NCI-H524 (cell line): ENCODE measurements around the gene PSMC3IP.
"Not testable (repeated sequence)": the region's sequence is repeated elsewhere in the genome, so short reads cannot be mapped to it uniquely, and the experiment has no call there.

Experiments
- DNase-seq, 2 experiments: peaks; one replicate each; lab custom pipeline; 2025; lab: John Stamatoyannopoulos, UW

PSMC3IP gene, protein sequence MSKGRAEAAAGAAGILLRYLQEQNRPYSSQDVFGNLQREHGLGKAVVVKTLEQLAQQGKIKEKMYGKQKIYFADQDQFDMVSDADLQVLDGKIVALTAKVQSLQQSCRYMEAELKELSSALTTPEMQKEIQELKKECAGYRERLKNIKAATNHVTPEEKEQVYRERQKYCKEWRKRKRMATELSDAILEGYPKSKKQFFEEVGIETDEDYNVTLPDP

DNA sequence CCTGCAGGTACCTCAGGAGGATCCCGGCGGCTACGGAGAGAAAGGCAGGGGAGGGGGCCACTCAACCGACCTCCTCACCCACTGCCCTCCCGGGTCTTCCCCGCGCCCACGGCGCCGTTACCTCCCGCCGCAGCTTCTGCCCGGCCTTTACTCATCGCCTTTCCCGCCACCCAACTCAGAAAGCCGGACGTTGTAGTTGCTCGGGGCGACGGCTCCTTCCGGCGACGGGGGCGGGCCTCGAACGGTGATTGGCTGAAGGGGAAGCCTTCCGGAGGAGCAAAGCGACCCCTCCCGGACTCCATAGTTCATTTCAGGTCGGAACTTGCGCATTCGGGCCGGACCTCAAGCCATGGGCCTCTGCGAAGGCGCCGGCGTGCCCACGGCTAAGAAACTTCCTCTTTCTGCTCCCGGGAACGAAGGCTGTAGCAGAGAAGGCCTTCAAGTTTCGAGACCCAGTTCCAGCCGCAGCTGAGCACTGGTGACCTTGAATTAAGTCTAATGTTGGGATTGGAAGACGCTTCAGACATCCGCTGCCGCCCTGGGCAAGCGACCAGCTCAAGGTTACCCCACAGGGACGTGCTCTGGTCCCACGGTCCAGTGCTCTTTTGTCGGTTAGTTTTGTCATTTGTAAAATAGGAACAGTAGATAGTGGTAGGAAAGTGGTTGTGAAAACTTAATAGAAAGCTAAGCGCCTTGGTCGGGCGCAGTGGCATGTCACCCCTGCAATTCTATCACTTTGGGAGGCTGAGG, at the start of gene PSMC3IP:
Gene PSMC3IP (minus strand): TSS at position 198 of the 750 bp plus-strand sequence. CDS start 43 bp downstream, at position 155.
- DNase-seq = peak; percentile 88 to 94

DNA sequence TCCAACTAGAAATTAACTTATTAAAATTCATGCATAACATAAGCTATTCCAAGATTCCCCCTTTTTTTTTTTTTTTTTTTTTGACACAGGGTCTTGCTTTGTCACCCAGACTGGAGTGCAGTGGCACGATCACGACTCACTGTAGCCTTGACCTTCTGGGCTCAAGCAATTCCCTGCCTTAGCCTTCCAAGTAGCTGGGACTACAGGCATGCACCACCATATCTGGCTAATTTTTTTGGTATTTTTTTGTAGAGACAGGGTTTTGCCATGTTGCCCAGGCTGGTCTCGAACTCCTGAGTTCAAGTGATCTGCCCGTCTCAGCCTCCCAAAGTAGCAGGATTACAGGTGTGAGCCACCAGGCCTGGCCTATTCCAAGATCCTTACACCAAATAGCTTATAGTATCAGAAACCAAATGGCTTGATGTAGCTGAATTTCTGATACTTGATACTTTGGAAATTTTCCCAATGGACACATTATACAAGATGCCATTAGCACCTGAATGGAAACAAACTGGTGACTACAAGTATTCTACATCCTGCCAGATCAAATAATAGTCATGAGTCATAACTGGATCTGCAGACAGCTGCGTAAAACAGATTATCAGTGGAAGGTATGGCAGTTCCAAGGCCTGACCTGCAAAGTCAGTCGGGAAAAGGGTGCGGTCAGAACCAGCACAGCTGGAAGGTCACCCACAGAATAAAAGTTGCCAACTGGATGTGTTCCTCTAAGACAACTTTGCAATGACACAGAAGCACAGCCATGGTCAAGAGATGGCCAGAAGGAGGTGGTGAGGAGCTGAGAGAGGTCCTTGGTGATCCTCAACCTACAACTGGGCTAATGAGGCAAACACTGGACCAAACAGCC, 46.4 kb upstream of the PSMC3IP start:
- no peak for DNase-seq

DNA sequence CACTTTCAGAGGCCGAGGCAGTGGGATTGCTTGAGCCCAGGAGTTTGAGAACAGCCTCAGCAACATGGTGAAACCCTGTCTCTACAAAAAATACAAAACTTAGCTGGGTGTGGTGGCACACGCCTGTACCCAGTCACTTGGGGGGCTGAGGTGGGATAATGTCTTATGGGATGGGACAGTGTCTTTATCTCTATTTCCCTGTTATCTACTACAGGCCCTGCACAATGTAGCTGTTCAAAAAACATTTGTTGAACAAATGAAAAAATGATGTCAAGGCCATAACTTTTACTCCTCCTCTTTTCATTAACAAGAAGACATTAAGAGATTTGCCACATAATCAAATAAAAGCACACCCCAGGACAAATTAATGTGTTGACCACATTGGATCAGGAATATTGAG, 45.7 kb upstream of the PSMC3IP start:
- DNase-seq = no peak

DNA sequence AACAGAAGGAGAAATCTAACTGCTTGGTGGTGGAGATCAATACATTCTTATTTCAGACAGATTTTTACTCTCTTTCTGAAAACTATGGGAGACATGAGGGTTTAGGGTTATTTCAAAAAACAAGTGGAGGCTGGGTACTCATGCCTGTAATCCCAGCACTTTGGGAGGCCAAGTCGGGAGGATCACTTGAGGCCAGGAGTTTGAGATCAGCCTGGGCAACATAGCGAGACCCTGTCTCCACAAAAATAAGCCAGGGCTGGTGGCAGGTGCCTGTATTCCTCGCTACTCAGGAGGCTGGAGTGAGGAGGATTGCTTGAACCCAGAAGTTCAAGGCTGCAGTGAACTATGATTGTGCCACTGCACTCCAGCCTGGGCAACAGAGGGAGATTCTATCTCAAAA, 44.5 kb upstream of the PSMC3IP start:
- not testable (repeated sequence) for DNase-seq

DNA sequence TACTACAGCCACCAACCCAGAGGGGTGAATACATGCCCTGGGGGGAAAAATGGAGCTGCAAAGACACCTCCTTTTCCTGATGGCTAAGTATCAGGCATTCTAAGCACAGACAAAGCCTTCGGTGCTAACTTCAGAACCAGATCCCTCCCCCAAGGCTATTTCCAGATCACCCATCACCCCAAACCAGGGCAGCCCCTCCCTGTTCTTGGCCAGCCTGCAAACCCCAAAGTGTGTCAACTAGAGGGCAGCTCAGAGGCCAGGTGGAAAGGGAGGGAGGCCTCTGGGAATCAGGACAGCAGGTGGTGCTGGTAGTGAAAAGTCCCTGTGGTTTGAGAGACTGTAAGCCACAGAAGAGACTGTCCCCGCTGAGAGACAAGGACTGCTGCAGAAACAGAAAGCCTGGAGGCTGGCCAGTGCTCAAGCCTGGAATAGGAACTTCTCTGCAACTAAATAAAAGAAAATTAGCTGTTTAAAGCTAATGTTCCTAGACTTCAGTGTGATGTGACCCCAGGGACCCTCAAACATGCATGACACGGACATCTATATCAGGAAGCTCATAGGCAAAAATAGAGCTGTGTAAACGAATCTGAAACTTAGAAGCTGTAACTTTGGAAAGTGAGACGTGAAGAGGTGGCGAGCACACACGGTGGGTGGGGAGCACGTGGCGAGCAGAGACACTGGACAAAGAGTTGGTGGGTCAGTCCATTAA, 41.1 kb upstream of the PSMC3IP start:
- DNase-seq = peak; percentile 40 to 76

DNA sequence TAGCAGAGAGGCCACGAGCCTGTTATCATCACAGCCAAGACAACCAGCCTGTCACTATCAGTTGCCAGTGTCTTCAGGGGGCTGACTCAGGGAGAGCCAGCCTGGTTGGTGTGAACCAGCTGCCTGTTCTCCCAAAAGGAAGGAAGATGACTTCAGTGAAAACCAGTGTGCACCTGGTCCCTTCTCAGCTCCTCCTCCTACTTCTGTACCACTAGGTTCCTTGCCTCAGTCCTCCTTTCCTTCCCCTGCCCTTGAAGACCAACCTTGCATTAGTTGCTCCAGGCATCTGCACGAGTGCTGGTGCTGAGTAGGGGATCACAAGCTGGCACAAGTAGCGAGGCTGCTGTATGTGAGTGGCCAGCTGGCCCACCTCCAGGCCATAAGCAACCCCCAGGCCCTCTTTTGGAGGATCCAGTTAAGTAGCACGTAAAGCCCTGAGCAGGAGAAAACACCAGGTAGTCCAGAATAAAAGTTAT, 40.5 kb upstream of the PSMC3IP start:
- DNase-seq = peak; percentile 23 to 49

DNA sequence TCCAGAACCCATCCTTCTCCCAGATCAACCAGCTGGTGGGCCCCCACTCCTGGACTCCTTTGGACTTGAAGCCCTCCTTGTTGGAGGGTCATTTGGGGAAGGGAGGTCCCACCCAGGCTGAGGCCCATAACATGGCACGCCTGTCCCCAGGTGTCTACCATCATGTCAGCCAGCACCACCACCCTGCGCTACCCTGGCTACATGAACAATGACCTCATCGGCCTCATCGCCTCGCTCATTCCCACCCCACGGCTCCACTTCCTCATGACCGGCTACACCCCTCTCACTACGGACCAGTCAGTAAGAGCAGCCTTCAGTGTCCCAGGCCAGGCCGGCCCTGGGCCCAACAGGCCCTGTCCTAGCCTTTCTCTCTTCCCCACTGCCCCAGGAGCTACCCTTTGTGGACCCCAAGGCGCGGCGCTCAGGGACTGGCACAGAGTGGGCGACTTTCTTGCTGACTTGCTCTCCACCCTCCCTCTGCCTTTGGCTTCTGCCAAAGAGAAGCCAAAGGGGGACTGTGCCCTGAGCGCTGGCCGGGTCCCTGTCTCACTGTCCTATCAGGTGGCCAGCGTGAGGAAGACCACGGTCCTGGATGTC, 36.3 kb upstream of the PSMC3IP start:
- DNase-seq = no peak

DNA sequence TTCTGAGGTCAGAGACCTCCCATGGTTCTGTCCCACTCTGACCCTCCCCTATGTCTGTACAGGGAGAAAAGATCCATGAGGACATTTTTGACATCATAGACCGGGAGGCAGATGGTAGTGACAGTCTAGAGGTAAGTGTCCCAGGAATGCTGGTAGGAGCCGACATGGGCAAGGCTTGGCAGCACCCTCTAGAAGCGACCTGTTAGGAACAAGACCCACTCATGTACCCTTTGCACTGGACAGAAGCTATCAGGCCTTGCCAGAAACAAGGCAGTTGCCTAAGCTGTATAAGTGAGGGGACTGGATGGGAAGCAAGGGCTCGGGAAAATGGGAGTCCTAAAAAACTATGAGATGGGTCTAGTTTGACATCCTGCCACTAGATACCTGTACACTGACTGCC, 34.5 kb upstream of the PSMC3IP start:
- DNase-seq = no peak

DNA sequence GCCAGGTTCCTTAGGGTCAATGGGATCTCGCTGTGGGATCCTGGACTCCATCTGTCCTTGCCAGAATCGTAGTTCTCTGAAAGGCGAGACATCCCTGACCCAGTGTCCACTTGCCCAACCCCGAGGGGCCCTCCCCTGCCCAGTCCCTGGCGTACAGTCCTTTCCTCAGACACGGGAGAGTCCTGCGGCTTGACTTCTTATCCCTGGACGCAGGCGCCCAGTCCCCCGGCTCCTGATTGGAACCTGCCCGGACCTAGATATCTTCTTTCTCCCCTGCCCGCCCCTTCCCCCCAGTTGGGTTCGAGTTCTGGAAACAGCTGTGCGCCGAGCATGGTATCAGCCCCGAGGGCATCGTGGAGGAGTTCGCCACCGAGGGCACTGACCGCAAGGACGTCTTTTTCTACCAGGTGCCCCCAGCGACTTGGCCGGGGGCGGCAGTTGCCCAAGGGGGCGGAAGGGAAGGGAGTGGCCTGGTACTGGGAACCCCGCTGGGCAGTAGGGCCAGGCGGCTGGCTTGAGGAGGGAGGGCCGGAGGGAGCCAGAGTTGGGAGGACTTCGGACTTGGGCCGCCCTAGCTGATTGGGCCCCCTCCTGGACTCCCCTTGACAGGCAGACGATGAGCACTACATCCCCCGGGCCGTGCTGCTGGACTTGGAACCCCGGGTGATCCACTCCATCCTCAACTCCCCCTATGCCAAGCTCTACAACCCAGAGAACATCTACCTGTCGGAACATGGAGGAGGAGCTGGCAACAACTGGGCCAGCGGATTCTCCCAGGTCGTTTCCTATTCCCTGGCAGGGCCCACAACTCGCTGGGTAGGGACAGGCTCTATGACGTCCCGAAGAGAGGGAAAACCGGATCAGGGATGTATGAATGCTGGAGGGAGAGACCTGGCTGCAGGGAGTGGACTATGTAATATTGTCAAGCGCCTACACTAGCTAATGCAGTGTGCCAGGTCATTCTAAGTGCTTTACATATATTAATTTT, 32.6 kb upstream of the PSMC3IP start:
- DNase-seq = peak in 1 of 2 experiments; percentile 62

DNA sequence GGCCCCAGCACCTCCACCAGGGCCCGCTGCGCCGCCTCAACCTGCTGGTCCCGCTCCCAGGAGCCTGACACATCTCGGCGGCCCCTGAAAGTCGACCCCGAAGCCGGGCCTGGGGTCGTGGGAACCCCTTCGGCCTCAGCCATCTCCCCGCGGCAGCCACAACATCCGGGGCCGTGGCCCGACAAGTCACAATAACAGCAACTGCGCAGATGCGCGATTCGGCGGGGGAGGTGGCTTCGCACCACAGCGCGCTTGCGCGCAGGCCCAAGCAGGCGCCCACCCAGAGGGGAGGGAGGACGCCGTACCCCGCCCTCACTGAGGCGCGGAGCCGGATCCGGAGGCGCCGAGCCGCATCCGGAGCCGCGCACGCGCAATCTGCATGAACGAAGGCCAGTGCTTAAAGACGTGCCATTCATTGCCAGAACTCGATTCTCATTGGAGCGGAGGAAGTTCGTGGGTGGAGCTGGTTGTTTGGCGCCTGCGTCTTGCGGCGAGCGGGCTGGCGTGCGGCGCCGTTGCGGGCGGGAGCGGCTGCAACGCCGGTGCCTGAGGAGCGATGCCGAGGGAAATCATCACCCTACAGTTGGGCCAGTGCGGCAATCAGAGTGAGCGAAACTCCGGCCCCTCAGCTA, 31.8 kb upstream of the PSMC3IP start, which contains the start of the genes RETREG3 and TUBG1:
Gene RETREG3 (minus strand): TSS at position 193 of the 632 bp plus-strand sequence. CDS start 50 bp downstream, at position 143.
Gene TUBG1 (plus strand): TSS at position 502 of the 632 bp plus-strand sequence. CDS start 55 bp downstream, at position 557.
- peak; percentile 99 to 100 for DNase-seq

DNA sequence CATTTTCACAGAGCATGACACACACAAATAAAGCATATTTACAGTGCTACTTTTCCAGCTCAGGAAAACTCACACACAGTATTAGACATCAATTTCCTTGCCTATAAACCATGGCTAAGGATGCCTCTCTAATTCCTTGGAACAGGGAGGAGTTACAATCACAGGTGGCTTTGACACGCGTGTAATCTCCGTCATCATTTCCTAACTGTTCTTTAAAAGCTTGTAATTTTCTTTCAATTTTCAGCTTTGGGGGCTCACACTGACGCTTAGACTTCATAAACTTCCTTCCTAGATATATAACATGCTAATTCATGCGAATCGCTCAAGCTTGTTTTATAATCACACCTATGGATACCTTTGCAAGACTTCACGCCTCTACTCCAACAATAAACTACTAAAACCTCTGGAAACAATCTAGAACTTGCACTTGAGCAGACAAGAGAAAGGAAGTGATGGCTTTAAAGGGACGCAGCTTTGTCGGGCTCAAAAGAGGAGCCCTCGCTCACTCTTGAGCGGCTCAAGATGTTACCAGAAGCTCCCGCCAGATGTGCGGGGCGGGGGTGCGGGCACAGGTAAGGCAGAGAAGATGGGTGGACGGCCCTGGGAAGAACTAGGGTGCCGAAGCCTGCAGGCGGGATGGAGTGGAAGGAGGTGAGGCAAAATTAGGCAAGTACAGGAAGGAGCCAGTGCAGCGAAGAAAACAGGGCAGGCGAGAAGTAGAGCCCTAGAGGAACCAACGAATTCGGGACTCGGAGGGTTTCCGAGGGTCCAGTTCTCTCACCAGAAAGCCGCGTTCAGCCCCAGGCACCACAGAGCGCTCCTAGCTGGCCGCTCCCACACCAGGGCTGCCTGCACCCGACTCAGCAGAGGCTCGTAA, 31.0 kb upstream of the PSMC3IP start:
- DNase-seq = peak; percentile 55 to 72

DNA sequence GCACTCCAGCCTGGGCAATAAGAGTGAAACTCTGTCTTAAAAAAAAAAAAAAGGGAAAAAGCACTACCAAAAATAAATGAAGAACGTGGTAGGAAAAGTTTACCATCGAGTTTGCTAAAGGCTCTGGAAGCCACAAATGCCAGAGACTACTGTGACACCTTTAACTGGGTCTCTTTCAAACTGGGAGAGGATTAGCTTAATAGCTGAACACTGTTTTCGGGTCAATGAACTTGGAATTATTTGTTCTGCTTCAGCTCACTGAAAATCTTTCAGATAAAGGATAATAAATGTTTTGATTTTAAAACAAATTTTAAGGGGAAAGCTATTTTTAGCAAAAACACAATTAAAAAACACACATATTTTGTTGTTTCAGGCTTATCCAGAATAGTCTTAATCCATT, 30.2 kb upstream of the PSMC3IP start:
- DNase-seq = no peak

DNA sequence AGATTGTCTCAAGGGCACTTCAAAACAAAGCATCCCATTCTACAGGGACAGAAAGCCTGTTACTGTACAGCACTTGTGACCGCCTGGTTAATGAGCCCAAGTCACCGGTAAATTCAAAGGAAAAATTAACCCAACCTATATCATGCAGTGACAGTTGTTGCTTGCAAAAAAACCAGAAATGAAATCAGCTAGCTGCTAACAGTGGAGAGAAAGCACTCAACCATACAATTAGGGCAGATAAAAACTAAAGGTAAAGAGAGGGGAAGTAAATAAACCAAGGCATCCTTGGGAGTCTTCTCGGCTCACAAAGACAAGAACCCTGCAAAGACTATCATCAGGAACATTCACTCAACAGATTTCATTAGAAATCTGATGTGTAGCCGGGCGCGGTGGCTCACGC, 25.8 kb upstream of the PSMC3IP start:
- peak; percentile 19 to 54 for DNase-seq

DNA sequence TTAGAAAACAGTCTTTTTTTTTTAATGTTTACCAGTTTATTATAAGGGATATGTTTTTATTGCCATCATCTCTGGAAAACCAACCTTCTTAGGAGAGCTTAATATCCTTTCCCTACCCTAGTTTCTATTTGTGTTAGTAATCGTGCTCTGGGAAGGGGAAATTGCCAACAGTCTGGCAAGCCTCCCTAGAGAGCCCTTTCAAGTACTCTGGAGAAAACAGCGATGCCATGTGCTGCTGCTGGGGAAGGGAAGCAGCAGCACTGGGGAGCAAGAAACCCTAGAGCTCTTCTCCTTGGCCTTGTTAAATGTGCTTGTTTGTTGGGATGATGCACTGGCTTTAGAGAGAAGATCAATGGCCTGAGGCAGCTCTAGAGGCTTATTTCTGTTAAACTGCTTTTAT, 21.4 kb upstream of the PSMC3IP start:
- peak; percentile 49 to 84 for DNase-seq

DNA sequence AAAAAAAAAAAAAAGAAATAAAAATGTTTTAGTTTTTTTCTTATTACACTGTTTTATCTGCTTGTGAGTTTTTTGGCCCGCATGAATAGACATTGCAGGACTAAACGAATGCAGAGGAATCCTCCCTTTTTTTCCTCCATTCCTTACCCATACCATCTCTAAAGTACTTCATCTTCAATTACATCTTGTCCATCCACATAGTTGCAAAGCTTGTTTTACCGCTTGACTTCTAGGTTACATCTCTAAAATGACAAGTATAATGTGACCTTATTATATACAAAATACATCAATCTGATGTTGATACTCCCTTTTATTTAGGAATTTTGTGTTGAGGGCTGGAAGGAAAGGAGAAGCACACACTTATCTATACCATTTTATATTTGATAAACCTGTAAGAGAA, 18.9 kb upstream of the PSMC3IP start:
- no peak for DNase-seq

DNA sequence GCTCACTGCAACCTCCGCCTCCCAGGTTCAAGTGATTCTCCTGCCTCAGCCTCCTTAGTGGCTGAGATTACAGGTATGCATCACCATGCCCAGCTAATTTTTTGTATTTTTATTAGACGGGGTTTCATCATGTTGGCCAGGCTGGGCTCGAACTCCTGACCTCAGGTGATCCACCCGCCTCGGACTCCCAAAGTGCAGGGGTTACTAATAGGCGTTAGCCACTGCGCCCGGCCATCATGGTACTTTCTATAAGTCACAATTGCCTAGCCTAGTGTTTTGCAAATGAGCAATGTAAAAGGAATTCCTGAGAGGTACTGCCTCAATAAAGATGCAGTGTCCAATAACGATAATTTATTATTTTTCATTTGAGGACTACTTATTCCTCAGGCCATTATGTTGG, 13.9 kb upstream of the PSMC3IP start:
- DNase-seq = no peak

DNA sequence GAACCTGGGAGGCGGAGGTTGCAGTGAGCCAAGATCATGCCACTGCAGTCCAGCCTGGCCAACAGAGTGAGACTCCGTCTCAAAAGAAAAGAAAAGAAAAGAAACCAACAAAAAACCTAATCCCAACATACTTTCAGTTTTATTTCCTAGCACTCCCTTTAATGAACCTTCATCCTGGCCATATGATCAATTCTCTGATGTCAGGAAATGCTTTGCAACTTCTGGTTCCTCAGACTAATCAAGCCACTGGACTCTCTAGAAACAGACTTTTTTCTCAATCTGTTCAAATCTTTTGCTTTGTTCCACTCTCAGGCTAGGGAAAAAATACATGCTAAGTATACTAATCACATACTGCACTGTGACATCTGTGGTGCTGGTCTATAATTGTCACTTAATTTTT, 13.4 kb upstream of the PSMC3IP start:
- DNase-seq = no peak

DNA sequence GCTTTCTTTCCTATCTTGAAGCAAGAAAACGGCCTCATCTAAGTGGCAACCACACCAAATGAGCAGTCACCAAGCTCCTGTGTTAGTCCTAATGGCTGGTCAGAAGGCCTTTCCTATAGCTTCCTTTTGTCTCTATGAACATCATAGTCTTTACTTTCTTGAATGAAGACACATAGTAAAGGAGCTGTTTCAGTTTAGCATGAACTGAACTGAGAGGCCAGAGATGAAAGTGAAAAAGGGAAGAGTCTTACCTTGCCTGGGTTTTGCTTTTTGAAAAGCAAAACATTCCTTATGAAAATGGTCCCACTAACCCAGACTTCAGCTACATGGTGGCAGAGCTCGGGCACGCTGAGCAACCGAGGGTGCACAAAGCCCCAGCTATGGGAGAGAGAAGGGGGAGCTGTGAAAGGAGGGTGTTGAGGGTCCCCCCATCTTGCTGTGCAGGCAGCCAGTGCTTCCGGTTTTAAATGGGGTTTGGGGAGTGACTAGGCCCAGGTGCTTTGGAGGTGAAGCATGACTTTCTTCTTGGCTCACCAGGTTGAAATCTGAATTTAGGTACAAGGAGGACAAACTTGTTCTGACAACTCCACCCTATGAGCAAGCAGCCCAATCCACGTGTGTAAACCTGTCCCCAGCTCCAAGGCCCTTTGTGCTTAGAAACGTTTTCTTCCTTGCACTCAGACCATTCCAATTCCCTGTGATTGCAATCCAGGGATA, 9.1 kb upstream of the PSMC3IP start:
- DNase-seq = no peak
